ENCODE measurements around the gene KBTBD8.
A peak's percentile ranks its signal among the peaks of the same experiment; 100 is the strongest.

The KBTBD8 gene

GRCh38 chr3:66998113-66998903 lies at the start of gene KBTBD8:
Gene KBTBD8, plus strand, starts transcription at chr3:66998307. Its CDS starts 49 bp downstream, at chr3:66998356.
- peak; percentile 99 for DNase-seq

- DNase-seq, result no peak
These were observed 49.3 kb upstream of the KBTBD8 start for GRCh38 chr3:66948838-66949237.

DNA sequence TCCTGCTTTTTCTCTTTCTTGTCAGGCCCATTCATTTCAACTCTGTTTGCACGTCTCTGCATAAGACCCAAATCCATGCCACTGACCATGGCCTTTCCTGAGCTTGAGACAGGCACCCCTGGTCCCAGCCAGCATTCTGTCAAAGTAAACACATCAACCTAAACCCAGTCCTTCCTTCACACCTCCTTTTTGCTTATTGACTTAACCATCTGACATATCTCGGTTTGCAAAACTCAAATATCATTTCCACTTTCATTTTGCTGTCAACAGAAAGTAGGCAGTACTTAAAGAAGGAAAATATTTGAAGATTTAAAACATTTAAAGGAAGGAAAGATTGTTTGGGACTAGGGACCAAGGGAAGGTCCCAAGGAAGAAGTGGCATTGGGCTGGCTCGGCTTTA lies 48.2 kb upstream of the KBTBD8 start:
- no peak for DNase-seq

DNA sequence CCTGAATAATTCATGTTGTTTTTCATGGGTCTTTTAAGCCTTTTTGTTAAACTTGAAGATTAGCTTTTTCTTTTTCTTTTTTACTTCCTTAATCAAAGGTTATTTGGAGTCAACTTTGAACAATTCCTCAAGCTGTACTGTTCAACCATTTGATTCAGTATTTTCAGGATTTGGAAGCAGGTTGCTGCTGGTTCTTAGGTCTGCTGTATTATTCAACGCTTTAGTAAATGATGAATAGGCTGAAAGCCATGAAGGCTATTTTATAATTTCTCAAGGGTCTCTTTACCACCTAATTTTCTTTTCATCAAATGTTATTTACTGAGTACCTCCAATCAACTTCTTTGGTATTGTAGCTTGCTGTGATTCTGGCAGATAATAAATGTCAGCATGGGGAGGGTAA lies 45.8 kb upstream of the KBTBD8 start:
- no peak for DNase-seq

- DNase-seq, result no peak
These were observed 44.1 kb upstream of the KBTBD8 start for GRCh38 chr3:66953934-66954445.

GRCh38 chr3:66956742-66957141 lies 41.4 kb upstream of the KBTBD8 start:
- DNase-seq, result no peak

- no peak for DNase-seq
These were observed 40.7 kb upstream of the KBTBD8 start for GRCh38 chr3:66957367-66957766.

DNA sequence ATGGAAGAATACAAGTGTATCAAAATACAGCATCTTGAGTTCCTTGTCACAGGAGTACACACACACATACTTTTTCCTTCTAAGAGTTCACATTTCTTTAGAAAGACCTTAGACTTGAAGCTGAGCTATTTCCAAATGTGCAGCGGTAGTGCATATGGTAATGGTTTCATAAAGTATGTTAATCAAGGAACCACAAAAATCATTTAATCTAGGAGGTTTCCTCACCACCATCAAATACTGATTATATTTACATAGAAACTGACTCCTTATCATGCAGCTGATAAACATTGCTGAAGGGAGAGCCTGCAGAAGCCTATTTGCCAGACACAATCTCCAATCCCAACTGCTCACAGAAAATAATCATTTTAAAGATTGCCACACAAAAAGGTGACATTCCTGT lies 40.0 kb upstream of the KBTBD8 start:
- no peak for DNase-seq

GRCh38 chr3:66962664-66963063 lies 35.4 kb upstream of the KBTBD8 start:
- no peak for DNase-seq

DNA sequence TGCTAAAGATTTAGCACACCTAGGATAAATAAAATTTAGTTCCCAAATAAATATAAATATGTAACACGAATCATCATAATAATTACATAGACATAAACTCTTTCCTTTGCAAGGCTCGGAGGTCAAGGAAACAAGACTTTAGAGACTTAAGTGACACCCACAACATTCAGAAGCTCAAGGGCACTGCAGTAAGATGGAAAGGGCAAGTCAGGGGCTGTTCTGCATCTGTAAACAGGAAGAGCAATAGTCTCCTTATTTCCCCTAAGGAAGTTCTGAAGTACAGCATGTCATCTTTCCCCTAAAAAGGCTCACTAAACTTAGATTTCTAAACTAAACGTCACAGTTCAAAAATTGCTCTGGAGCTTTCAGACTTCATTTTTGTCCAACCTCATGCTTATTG lies 26.9 kb upstream of the KBTBD8 start:
- no peak for DNase-seq

DNA sequence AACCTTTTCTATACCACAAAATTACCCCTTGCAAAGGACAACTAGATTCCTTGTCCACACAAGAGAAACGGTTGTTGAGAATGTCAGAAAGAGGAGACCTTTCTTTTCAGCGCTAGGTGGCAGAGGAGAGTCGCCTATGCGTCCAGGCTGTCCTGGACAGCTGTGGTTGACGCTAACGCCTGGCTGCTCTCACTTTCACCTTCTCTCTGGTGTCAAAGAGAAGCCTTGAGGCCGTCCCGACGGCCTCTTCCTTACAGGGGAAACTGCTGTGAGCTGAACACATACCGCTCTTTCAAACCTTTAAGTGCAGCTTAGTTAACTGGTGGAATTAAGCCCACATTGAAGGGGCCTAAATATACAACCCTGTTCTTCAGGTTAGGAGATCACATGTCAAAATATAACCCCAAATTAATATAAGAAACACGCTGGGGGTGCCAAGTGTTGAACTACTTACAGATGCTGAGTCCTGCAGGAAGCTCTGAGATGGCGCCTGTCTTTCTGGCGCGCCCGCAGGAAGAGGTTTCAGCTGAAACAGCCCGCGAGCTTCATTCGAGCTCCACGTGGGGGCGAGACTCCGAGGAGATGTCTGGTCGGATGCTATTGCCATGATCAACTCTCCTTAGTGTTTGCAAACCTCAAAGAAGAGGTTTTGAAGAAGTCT lies 26.1 kb upstream of the KBTBD8 start:
- DNase-seq, result peak; percentile 59

DNA sequence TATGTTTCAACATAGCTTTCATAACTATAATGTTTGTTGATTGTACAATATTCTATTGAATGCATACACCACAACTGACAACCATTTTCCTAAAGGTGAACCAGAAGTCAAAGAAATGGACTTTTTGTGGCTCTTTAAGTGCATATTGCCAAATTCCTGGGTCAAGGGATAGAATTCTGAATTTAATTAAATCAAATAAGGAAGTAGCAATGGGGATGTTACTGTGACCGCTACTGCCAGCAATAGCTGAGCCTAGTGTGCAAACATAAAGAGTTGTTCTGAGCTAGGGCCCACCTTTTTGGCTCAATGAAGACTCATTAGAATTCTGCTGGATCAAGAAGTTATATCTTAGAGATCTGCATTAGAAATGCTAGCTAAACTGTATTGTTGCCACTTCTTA lies 17.3 kb upstream of the KBTBD8 start:
- DNase-seq, result no peak

DNA sequence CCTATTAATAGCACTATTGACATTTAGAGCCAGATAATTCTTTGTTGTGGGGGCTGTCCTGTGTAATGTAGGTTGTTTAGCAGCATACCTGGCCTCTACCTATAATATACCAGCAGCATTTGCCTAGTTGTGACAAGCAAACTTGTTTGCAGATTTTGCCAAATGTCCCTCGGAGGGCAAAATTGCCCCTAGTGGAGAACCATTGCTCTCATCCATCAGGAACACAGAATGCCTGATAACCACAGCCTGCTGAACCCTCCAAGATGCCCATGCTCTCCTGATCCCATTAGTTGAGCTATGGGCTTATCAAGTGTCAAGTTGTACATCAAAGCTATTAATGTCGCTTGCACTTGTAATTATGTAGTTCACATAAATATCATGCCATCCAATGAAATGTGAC lies 15.0 kb upstream of the KBTBD8 start:
- no peak for DNase-seq

DNA sequence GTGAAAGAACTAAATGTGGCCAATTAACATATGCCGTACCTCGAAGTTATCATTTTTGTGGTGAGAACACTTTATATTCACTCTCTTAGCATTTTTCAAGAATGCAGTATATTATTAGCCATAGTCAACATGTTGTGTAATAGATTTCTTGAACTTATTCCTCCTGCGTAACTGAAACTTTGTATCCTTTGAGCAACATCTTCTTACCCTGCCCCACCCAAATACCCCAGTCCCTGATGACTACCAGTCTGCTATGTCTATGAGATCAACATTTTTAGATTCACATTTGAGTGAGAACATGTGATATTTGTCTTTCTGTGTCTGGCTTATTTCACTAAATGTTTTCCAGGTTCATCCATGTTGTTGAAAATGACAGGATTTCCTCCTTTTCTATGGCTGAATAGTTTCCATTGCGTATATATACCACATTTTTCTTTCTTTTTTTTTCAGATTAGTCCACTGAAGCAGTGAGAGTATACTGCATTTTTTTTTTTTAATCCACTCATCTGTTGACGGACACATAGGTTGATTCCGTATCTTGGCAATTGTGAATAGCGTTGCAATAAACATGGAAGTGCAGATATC lies 12.7 kb upstream of the KBTBD8 start:
- DNase-seq, result no peak

DNA sequence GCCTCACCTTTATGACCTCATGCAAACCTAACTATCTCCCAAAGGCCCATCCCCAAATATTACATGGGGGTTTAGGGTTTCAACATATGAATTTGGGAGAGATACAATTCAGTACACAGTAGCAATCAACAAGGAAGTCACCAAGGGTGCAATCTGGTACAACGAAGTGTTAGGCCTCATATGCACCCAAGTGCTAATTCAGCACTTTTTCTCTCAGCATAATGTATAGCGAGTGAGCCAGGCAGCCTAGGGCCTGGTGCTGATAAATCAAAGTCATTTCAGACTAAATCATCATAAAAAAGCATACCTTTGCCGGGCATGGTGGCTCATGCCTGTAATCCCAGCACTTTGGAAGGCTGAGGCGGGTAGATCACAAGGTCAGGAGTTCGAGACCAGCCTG lies 11.7 kb upstream of the KBTBD8 start:
- no peak for DNase-seq

DNA sequence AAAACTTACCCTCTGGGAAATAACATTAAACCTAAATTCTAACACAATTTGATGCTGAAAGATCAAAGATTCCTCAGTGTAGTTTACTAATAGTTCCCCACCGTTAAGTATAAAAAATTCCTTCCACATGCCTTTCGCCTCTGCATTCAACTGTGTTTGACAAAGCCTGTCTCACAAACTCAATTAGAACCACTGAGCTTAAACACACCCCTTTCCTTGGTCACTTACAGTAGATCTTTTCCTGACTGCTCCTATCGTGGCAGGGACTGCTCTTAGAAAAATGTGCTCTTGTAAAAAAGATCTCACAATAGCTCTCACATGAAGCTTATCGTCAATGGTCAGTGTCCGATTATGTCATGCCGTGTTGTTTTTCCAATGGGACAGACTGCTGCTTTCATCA lies 8.9 kb upstream of the KBTBD8 start:
- DNase-seq, result no peak

GRCh38 chr3:66989860-66990696 lies 8.0 kb upstream of the KBTBD8 start:
- no peak for DNase-seq

- DNase-seq, result no peak
These were observed 6.6 kb upstream of the KBTBD8 start for GRCh38 chr3:66991459-66991858.

DNA sequence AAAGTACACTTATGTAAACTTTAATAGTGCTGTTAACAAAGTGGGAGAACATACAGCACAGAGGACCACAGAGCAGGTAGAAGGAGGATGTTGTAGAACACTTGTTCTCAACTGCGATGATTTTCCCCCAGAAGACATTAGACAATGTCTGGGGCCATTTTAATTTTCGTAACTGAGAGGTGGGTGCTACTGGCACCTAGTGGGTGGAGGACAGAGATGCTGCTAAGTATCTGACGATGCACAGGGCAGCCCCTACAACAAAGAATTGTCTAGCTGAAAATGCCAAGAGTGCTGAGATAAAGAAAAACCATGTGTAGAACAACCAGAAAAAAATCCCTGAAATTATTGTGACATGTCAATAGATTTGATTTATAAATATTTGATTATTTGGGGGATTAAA lies 5.0 kb upstream of the KBTBD8 start:
- DNase-seq, result no peak

DNA sequence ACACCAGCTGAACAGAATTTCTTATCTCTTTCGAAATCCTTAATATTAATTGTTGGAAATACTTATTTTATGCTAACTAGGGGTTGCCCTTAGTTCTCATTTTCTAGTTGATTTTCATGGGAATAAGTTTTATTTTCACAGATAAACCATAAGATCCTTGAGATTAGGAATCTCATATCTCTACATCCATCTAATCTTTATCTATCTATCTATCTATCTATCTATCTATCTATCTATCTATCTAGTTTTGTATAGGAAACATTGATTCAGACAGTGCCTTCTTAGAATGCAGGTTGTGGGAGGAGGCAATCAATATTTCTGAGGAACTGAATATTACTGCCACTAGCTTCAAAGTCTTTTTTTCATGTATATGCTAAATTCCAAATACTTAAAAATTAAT lies 3.5 kb upstream of the KBTBD8 start:
- DNase-seq, result no peak

DNA sequence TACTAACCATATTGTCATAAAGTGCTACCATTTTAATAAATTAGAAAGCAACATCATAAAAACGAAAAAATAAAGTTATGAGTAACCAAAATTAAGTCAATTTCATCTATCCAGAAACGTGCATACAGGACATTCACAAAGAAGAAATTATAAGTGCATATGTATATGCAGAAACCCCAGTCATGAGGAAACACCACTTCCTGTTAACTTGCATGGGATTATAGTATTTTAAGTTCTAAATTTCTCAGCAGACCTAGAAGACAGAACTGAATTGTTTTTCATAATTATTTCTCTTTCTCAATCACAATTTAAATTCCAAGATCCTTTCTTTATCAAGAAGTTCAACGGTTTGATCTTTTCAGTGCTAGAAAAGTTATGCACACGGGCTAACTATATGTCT lies 1.4 kb upstream of the KBTBD8 start:
- DNase-seq, result no peak

DNA sequence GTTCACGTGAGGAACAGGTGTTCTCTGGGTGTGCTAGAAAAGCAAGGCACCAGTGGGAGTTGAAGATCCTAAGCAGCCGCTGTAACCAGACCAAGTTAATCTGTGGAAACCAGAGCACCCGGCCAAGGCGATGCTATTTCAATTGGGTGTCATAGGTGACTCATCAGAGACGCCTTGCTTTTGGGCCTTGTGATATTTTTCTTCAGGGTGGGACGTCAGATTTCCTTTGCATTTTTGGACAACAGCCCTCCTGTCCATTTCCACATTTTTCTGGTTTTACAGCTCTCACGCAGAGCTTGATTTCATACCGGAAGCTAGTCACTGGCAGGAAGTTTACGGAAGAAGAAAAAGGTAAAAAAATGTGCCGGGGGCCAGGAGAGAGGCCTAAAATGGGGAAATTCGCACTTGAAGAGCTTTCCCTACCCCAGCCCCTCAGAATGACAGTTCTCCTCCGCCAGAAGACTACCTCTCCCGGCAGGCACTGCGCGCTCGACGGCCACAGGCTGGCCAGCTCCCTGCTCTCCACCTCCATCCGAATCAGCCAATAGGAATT lies 471 bp upstream of the KBTBD8 start:
- no peak for DNase-seq

DNA sequence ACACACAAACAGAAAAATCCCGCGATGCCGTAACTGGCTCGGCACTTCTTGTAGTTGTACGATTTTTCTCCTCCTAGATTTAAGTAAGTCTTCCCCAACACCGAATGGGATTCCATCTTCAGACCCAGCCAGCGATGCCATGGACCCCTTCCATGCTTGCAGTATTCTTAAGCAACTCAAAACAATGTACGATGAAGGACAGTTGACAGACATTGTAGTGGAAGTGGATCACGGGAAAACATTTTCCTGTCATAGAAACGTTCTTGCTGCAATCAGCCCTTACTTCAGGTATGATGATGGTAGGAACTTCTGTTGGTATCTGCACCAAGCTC lies 763 bp downstream of the KBTBD8 start:
- no peak for DNase-seq

Data from CD4-positive, alpha-beta T cell treated with Interleukin-4 for 4 hours (primary cell).